Kidney (tissue), 14 donors: ENCODE measurements around the gene PCID2. TPM values are rescaled to one million over a fixed set of nuclear protein-coding genes. Genes with fewer than 3 reads are reported as not detected.

ENCODE experiments used
- DNase-seq, 5 donors: peaks; one replicate each; pipeline ENCODE4 v3.0.0-alpha.2; 2013 to 2020
- FAIRE-seq: peaks from 2 replicates; lab custom pipeline; 2012; peaks lifted over from hg19 to GRCh38; lab: Jason Lieb, UNC
- H3K27ac ChIP-seq, 2 donors: one replicate each; pipeline ENCODE4 v1.7.0; 2013; ENCODE audit warnings: low read depth in 2 of 2, low read length in 2 of 2, inconsistent platforms in 1 of 2
- H3K27me3 ChIP-seq: one replicate; pipeline ENCODE4 v1.7.1; 2013; ENCODE audit warnings: low read length, inconsistent platforms; ENCODE audit not compliant: control insufficient read depth, insufficient read depth
- H3K36me3 ChIP-seq, 3 donors: one replicate each; pipeline versions ENCODE4 v1.7.0 to v1.7.1; 2013; ENCODE audit warnings: low read length in 3 of 3, control low read depth in 1 of 3, inconsistent platforms in 1 of 3; ENCODE audit not compliant: insufficient read depth in 3 of 3, control insufficient read depth in 2 of 3
- H3K4me1 ChIP-seq, 3 donors: one replicate each; pipeline versions ENCODE4 v1.7.0 to v1.7.1; 2013; ENCODE audit warnings: low read length in 3 of 3, inconsistent platforms in 1 of 3, low read depth in 1 of 3; ENCODE audit not compliant: control insufficient read depth in 2 of 3, insufficient read depth in 2 of 3
- H3K4me3 ChIP-seq, 3 donors: one replicate each; pipeline versions ENCODE4 v1.7.0 to v1.8.1; 2013; ENCODE audit warnings: low read length in 3 of 3, control low read depth in 1 of 3, inconsistent platforms in 1 of 3
- H3K9ac ChIP-seq, 3 donors: one replicate each; pipeline versions ENCODE4 v1.7.0 to v1.7.1; 2013; ENCODE audit warnings: low read length in 3 of 3, control low read depth in 1 of 3, inconsistent platforms in 1 of 3
- H3K9me3 ChIP-seq, 3 donors: one replicate each; pipeline versions ENCODE4 v1.7.0 to v1.7.1; 2013; ENCODE audit warnings: low read length in 3 of 3, control low read depth in 1 of 3, inconsistent platforms in 1 of 3; ENCODE audit not compliant: control insufficient read depth in 2 of 3, insufficient read depth in 1 of 3
- intact Hi-C: fragments of 100-400 bp; cut with DNase I; formaldehyde crosslinking; loops from one replicate; pipeline ENCODE4 v1.11.1; 2022
- polyA plus RNA-seq: library from polyadenylated mRNA; stranded (reverse); fragments of 350-450 nt; fragmentation: Illumina TruSeq; extraction: RNeasy Lipid Tissue Mini Kit (QIAGEN cat#74804); gene quantifications from one replicate; pipeline ENCODE4 v1.2.3, GENCODE V29; 2014; ENCODE audit warnings: low read depth, low replicate concordance; ENCODE audit not compliant: insufficient read depth
- total RNA-seq: library from RNA; stranded (reverse); fragmentation: NEBNext Ultra II Directional; extraction: Animal tissue kit (Norgen Biotek cat#: 25700); gene quantifications from one replicate; pipeline ENCODE4 v1.2.1, GENCODE V29; 2021
- TF ChIP-seq, protein P1 (sequence below): IDR thresholded peaks from 3 replicates; pipeline ENCODE4 v1.5.1; 2012; ENCODE audit warnings: mild to moderate bottlenecking, moderate library complexity, borderline replicate concordance; ENCODE audit not compliant: insufficient read depth; ENCODE audit errors: extremely low read depth
- donor health status: control.
- donor health status: control.
- donor health status: control.
- donor health status: control.
- donor health status: control.
- donor health status: DM: yes; HTN: yes; CAD: no.
- donor health status: Normal renal cell carcinoma (clear cell type).

PCID2 gene
- total and polyA plus RNA-seq, 2 donors from 2014 or later = 22.9 to 34.9 TPM

DNA sequence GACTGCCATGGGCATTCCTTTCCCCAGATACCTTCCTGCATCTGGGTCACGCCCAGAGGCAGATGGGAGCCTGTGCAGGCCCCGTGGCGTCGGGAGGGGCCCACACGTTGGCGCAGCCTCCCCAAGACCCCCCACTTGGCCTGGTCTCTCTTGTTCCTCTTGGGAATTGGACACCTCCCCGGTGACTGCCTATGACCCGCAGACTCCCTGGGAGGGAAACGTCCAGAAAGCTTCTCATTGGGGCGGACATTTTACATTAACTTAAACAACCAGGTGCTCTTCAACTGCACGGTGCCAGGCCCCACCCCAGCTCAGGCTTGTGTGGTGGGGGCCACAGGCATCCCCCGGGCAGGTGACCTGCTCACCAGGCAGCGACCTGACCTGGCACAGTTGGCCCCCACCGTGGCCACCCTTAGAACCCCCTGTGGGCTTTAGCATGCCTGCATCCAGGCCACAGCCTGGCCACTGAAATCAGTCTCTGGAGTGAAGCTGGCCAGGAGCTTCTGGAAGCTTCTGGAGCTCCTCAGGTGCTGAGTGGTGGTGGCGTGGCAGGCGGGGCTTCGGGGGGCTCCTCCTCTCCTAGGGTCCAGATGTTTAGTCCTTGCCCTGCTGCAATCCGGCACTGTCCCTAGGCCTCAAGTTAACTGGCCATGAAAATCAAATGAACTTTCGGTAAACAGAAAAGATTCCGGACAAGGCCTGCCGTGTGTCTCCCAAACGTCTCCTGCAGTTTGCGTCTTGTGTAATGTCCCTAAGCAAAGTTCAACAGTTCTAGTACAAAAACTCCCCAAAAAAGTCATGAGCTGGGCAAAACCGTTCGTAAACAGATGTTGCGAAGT, 58.5 kb downstream of the PCID2 start:
- no peak for FAIRE-seq
- H3K36me3 ChIP-seq = no peaks in the 10 kb centered on the region
- H3K9me3 ChIP-seq = no peaks in the 10 kb centered on the region

DNA sequence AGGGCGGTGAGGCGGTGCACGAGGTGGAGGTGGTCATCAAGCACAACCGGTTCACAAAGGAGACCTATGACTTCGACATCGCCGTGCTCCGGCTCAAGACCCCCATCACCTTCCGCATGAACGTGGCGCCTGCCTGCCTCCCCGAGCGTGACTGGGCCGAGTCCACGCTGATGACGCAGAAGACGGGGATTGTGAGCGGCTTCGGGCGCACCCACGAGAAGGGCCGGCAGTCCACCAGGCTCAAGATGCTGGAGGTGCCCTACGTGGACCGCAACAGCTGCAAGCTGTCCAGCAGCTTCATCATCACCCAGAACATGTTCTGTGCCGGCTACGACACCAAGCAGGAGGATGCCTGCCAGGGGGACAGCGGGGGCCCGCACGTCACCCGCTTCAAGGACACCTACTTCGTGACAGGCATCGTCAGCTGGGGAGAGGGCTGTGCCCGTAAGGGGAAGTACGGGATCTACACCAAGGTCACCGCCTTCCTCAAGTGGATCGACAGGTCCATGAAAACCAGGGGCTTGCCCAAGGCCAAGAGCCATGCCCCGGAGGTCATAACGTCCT, 59.4 kb downstream of the PCID2 start:
- no peak overlapping the region for H3K9ac ChIP-seq
- FAIRE-seq = no peak
- intact Hi-C loops = no loop called here
- TF ChIP-seq, protein P1, sequence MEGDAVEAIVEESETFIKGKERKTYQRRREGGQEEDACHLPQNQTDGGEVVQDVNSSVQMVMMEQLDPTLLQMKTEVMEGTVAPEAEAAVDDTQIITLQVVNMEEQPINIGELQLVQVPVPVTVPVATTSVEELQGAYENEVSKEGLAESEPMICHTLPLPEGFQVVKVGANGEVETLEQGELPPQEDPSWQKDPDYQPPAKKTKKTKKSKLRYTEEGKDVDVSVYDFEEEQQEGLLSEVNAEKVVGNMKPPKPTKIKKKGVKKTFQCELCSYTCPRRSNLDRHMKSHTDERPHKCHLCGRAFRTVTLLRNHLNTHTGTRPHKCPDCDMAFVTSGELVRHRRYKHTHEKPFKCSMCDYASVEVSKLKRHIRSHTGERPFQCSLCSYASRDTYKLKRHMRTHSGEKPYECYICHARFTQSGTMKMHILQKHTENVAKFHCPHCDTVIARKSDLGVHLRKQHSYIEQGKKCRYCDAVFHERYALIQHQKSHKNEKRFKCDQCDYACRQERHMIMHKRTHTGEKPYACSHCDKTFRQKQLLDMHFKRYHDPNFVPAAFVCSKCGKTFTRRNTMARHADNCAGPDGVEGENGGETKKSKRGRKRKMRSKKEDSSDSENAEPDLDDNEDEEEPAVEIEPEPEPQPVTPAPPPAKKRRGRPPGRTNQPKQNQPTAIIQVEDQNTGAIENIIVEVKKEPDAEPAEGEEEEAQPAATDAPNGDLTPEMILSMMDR = no peak
- no peak overlapping the region for H3K4me3 ChIP-seq
- H3K36me3 ChIP-seq = no peaks in the 10 kb centered on the region
- H3K27ac ChIP-seq = no peak overlapping the region
- peaks cover 0 to 16% (median 0%) of the 10 kb centered on the region in 3 donors for H3K4me1 ChIP-seq
- DNase-seq = peak in 1 of 5 donors; percentile 66
- no peaks in the 10 kb centered on the region for H3K9me3 ChIP-seq
- no peaks in the 10 kb centered on the region for H3K27me3 ChIP-seq

More for the DNA sequence above, 58.5 kb downstream of the PCID2 start:
- Histone ChIP-seq H3K27me3 (no peaks in the 10 kb centered on the region), H3K4me1 (peaks cover 0 to 20% (median 0%) of the 10 kb centered on the region in 3 donors), H3K4me3 (no peak overlapping the region), H3K9ac (no peak overlapping the region), H3K27ac (peak overlapping the region in 1 of 2 donors; percentile 26)
- TF ChIP-seq, protein P1 = no peak
- intact Hi-C loops = no loop called here
- peak in 1 of 5 donors; percentile 73 for DNase-seq

DNA sequence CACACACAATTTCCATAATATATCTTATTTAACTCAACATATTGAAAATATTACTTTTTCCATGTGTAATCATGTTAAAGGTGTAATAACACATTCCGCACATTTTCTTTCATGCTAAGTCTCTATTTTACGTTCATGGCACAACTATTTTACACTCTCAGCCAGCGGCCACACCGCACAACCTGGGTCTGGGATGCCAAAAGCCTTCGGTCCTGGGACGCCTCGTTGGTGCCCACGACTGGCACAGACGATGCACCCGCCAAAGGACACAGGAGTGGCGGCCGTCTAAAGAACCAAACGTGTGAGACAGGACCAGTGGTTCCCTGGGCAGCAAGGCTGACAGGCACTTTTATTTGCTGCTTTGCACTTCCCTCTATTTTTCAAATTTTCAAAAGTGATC, 60.1 kb downstream of the PCID2 start:
- no peaks in the 10 kb centered on the region for H3K27me3 ChIP-seq
- TF ChIP-seq, protein P1 = no peak
- FAIRE-seq (no peak), DNase-seq (peak in 1 of 5 donors; percentile 59)
- H3K4me3 ChIP-seq = no peak overlapping the region
- intact Hi-C loops = no loop called here
- no peaks in the 10 kb centered on the region for H3K9me3 ChIP-seq
- no peak overlapping the region for H3K9ac ChIP-seq
- H3K36me3 ChIP-seq = no peaks in the 10 kb centered on the region
- H3K27ac ChIP-seq = no peak overlapping the region
- peaks cover 0 to 15% (median 0%) of the 10 kb centered on the region in 3 donors for H3K4me1 ChIP-seq
